Fibroblast of lung (primary cell): ENCODE data around the gene PAK1IP1. TPM values are rescaled to one million over a fixed set of nuclear protein-coding genes. Genes with fewer than 3 reads are reported as not detected.

Experiments
- DNase-seq, 2 donors: peaks; one replicate each; pipeline versions ENCODE4 v3.0.0 to v3.0.0-alpha.2; 2010; ENCODE audit warnings: low read depth in 2 of 2
- H2AFZ ChIP-seq: 2 replicates; pipeline ENCODE4 v1.5.1; 2012; ENCODE audit warnings: low read length, control low read depth, inconsistent platforms
- H3K27ac ChIP-seq: 2 replicates; pipeline ENCODE4 v1.5.1; 2011; ENCODE audit warnings: low read length, control low read depth; ENCODE audit not compliant: insufficient read depth
- H3K27me3 ChIP-seq: 2 replicates; pipeline ENCODE4 v1.5.1; 2011; ENCODE audit warnings: mild to moderate bottlenecking, low read length; ENCODE audit not compliant: control insufficient read depth, insufficient read depth
- H3K36me3 ChIP-seq: 2 replicates; pipeline ENCODE4 v1.5.1; 2011; ENCODE audit warnings: low read length; ENCODE audit not compliant: control insufficient read depth, insufficient read depth
- H3K4me1 ChIP-seq: 2 replicates; pipeline ENCODE4 v1.5.1; 2011; ENCODE audit warnings: low read length; ENCODE audit not compliant: control insufficient read depth, insufficient read depth; ENCODE audit errors: extremely low read depth
- H3K4me2 ChIP-seq: 2 replicates; pipeline ENCODE4 v1.5.1; 2011; ENCODE audit warnings: low read length, control low read depth; ENCODE audit not compliant: insufficient read depth; ENCODE audit errors: extremely low read depth
- H3K4me3 ChIP-seq, 4 experiments: fragments of 200-600 bp in 1 of 4; sonication (generic) in 1 of 4; replicated peaks in 1 of 4; 2 replicates each; pipeline ENCODE4 v1.5.1; 2011 to 2016; ENCODE audit warnings: low read length in 4 of 4, low read depth in 3 of 4, mild to moderate bottlenecking in 3 of 4, control low read depth in 2 of 4, inconsistent platforms in 1 of 4, mixed read lengths in 1 of 4; ENCODE audit not compliant: insufficient read depth in 1 of 4; ENCODE audit errors: control extremely low read depth in 1 of 4
- H3K79me2 ChIP-seq: 2 replicates; pipeline ENCODE4 v1.5.1; 2012; ENCODE audit warnings: mild to moderate bottlenecking, low read length, inconsistent platforms; ENCODE audit not compliant: control insufficient read depth, insufficient read depth
- H3K9ac ChIP-seq: 2 replicates; pipeline ENCODE4 v1.5.1; 2011; ENCODE audit warnings: mild to moderate bottlenecking, low read length, control low read depth; ENCODE audit not compliant: insufficient read depth
- H3K9me3 ChIP-seq: 2 replicates; pipeline ENCODE4 v1.5.1; 2012; ENCODE audit warnings: low read depth, low read length; ENCODE audit not compliant: control insufficient read depth, insufficient read depth
- H4K20me1 ChIP-seq: 2 replicates; pipeline ENCODE4 v1.5.1; 2011; ENCODE audit warnings: low read length; ENCODE audit not compliant: control insufficient read depth, insufficient read depth; ENCODE audit errors: extremely low read depth
- EZH2 ChIP-seq: IDR thresholded peaks from 2 replicates; pipeline ENCODE4 v1.5.1; 2012; ENCODE audit warnings: low read length, control low read depth, mild to moderate bottlenecking; ENCODE audit errors: missing control alignments
- polyA plus RNA-seq, 2 donors: library from polyadenylated mRNA; depleted of rRNA in 1 of 2; stranded (reverse) in 1 of 2; unstranded in 1 of 2; fragments of >200 nt; gene quantifications; 2 replicates each; pipeline ENCODE4 v1.2.1, GENCODE V29; 2011 to 2012; ENCODE audit warnings: missing spikeins in 1 of 2
- total RNA-seq: library from RNA; depleted of rRNA; stranded (reverse); fragments of >200 nt; gene quantifications from 2 replicates; pipeline ENCODE4 v1.2.1, GENCODE V29; 2014
- TF ChIP-seq, protein P1 (sequence below), 2 donors: IDR thresholded peaks in 1 of 2; conservative IDR thresholded peaks in 1 of 2; 1 replicate in 1 of 2; 2 replicates in 1 of 2; pipeline ENCODE4 v1.5.1; 2011 to 2012; ENCODE audit warnings: low read length in 2 of 2, control low read depth in 1 of 2, inconsistent platforms in 1 of 2, low read depth in 1 of 2, mild to moderate bottlenecking in 1 of 2

Gene PAK1IP1
- total and polyA plus RNA-seq, 2 donors (not counting 1 experiment from before 2014, with no cell fraction given): 16.3 to 27.3 TPM

DNA sequence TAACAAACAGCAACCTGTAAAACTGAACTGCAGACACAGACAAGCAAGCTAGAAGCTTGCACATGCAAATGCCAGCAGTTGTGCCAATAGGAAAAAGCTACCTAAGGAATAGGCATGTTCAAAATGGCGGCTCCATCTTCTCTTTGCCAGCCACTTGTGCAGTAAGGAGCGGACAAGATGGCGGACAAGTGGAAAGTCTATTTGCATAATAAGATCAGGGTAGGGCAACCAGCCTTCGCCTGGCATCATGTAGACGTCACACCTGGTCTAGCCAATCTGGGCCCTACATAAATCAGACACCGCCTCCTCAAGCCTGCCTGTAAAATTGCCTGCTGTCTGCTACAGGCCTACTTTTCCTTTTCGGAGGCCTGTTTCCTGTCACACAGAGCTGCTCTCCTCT lies 18.4 kb upstream of the PAK1IP1 start:
- no peak for TF ChIP-seq EZH2
- TF ChIP-seq, protein P1, sequence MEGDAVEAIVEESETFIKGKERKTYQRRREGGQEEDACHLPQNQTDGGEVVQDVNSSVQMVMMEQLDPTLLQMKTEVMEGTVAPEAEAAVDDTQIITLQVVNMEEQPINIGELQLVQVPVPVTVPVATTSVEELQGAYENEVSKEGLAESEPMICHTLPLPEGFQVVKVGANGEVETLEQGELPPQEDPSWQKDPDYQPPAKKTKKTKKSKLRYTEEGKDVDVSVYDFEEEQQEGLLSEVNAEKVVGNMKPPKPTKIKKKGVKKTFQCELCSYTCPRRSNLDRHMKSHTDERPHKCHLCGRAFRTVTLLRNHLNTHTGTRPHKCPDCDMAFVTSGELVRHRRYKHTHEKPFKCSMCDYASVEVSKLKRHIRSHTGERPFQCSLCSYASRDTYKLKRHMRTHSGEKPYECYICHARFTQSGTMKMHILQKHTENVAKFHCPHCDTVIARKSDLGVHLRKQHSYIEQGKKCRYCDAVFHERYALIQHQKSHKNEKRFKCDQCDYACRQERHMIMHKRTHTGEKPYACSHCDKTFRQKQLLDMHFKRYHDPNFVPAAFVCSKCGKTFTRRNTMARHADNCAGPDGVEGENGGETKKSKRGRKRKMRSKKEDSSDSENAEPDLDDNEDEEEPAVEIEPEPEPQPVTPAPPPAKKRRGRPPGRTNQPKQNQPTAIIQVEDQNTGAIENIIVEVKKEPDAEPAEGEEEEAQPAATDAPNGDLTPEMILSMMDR (conservative IDR thresholded peaks at IDR 0.05 in 1 of 2, IDR thresholded peaks at IDR 0.05 in 1 of 2; ENCODE audit: low read depth in 1 of 2, low read length in 2 of 2): no peak
- no peak overlapping the region for H2AFZ ChIP-seq

DNA sequence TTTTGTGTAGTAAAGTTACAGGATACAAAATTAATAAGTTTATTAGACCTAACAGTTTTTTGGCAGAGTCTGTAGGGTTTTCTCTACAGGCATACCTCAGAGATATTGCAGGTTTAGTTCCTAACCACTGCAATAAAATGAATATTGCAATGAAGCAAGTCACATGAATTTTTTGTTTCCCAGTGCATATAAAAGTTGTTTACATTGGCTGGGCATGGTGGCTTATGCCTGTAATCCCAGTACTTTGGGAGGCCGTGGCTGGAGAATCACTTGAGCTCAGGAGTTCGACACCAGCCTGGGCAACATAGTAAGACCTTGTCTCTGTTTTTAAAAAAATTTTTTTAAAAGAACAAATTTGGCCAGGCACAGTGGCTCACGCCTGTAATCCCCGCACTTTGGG lies 16.3 kb upstream of the PAK1IP1 start:
- no peaks in the 10 kb centered on the region for H3K79me2 ChIP-seq
- no peak overlapping the region for H3K9ac ChIP-seq
- no peaks in the 10 kb centered on the region for H3K27me3 ChIP-seq
- DNase-seq: no peak
- no peak overlapping the region for H3K27ac ChIP-seq
- no peak overlapping the region for H3K4me2 ChIP-seq
- H3K4me1 ChIP-seq: no peaks in the 10 kb centered on the region
- TF ChIP-seq, protein P1 (conservative IDR thresholded peaks at IDR 0.05 in 1 of 2, IDR thresholded peaks at IDR 0.05 in 1 of 2; ENCODE audit: low read depth in 1 of 2, low read length in 2 of 2): no peak
- TF ChIP-seq EZH2: no peak
- no peaks in the 10 kb centered on the region for H3K9me3 ChIP-seq
- H4K20me1 ChIP-seq: no peaks in the 10 kb centered on the region
- H3K4me3 ChIP-seq: no peak overlapping the region
- H2AFZ ChIP-seq: no peak overlapping the region
- H3K36me3 ChIP-seq: no peaks in the 10 kb centered on the region

More for the DNA sequence above, 18.4 kb upstream of the PAK1IP1 start:
- DNase-seq: no peak
- Histone ChIP-seq H3K27me3 (no peaks in the 10 kb centered on the region), H3K4me3 (no peak overlapping the region), H3K36me3 (no peaks in the 10 kb centered on the region), H3K9me3 (no peaks in the 10 kb centered on the region), H3K4me1 (no peaks in the 10 kb centered on the region), H3K79me2 (no peaks in the 10 kb centered on the region), H4K20me1 (no peaks in the 10 kb centered on the region), H3K27ac (no peak overlapping the region), H3K9ac (no peak overlapping the region), H3K4me2 (no peak overlapping the region)

DNA sequence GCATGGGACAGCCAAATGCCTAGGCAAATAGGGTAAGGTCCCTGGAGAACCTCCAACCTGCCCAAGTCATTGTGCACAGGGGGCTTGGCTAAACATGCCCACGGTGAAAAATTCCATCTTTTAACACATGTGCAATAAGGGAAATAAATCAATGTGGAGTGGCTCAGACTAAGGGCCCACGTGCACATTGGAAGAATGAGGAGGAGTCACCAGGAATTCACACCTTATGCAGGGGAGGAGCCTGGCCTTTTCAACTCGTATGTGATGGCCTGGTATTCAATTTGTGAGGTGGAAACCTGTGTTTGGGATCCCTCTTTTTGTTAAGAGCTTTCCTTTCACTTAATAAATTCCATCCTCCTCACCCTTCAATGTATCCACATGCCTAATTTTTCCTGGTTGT lies 13.0 kb upstream of the PAK1IP1 start:
- H4K20me1 ChIP-seq: no peaks in the 10 kb centered on the region
- H2AFZ ChIP-seq: no peak overlapping the region
- no peaks in the 10 kb centered on the region for H3K9me3 ChIP-seq
- no peak for DNase-seq
- no peak for TF ChIP-seq EZH2
- TF ChIP-seq, protein P1 (conservative IDR thresholded peaks at IDR 0.05 in 1 of 2, IDR thresholded peaks at IDR 0.05 in 1 of 2; ENCODE audit: low read depth in 1 of 2, low read length in 2 of 2): no peak
- H3K4me2 ChIP-seq: no peak overlapping the region
- H3K27me3 ChIP-seq: no peaks in the 10 kb centered on the region
- no peaks in the 10 kb centered on the region for H3K79me2 ChIP-seq
- no peaks in the 10 kb centered on the region for H3K36me3 ChIP-seq
- H3K9ac ChIP-seq: no peak overlapping the region
- no peaks in the 10 kb centered on the region for H3K4me1 ChIP-seq
- H3K4me3 ChIP-seq: no peak overlapping the region
- no peak overlapping the region for H3K27ac ChIP-seq
